IPS-NIHi11 (cell line): ENCODE measurements around the gene CGB7.
A peak's percentile ranks its signal among the peaks of the same experiment; 100 is the strongest.
"Not testable (repeated sequence)": the region's sequence is repeated elsewhere in the genome, so short reads cannot be mapped to it uniquely, and the experiment has no call there.

ENCODE experiments used
- DNase-seq: peaks from one replicate; pipeline ENCODE4 v3.0.0; 2012; ENCODE audit warnings: mixed read lengths, low spot score

The CGB7 gene

GRCh38 chr19:49073514-49074378, 16.2 kb upstream of the CGB7 start:
- peak; percentile 37 for DNase-seq

- DNase-seq: peak; percentile 92
These were observed 14.5 kb upstream of the CGB7 start for GRCh38 chr19:49071860-49072547.

GRCh38 chr19:49070416-49070815, 12.9 kb upstream of the CGB7 start:
- no peak for DNase-seq

GRCh38 chr19:49069026-49069425, 11.5 kb upstream of the CGB7 start:
- no peak for DNase-seq

- no peak for DNase-seq
These were observed 10.0 kb upstream of the CGB7 start for GRCh38 chr19:49067554-49067953.

GRCh38 chr19:49065905-49066512, 8.5 kb upstream of the CGB7 start:
- DNase-seq: no peak

GRCh38 chr19:49064768-49065611, 7.4 kb upstream of the CGB7 start, which contains the start of gene NTF4:
Gene NTF4 (minus strand): TSS chr19:49064818. CDS start chr19:49061997, 2,821 bp downstream.
- peak; percentile 90 for DNase-seq

- DNase-seq: peak; percentile 25
These were observed 6.6 kb upstream of the CGB7 start for GRCh38 chr19:49064029-49064629.

GRCh38 chr19:49061445-49061844, 3.9 kb upstream of the CGB7 start:
- peak; percentile 4 for DNase-seq

GRCh38 chr19:49061000-49061399, 3.5 kb upstream of the CGB7 start:
- no peak for DNase-seq

GRCh38 chr19:49059053-49059452, 1.5 kb upstream of the CGB7 start:
- DNase-seq: peak; percentile 1

- DNase-seq: peak; percentile 56
These were observed 1.0 kb upstream of the CGB7 start for GRCh38 chr19:49058562-49058961.

- peak; percentile 2 for DNase-seq
These were observed 500 bp downstream of the CGB7 start for GRCh38 chr19:49056902-49057596.

GRCh38 chr19:49056101-49056901, 1.2 kb downstream of the CGB7 start:
- peak; percentile 91 for DNase-seq

GRCh38 chr19:49050376-49051033, 7.0 kb downstream of the CGB7 start:
- DNase-seq: not testable (repeated sequence)

GRCh38 chr19:49049834-49050233, 7.7 kb downstream of the CGB7 start:
- DNase-seq: not testable (repeated sequence)

- DNase-seq: not testable (repeated sequence)
These were observed 8.5 kb downstream of the CGB7 start, which contains the start of gene CGB8 for GRCh38 chr19:49049011-49049410. Gene CGB8 (minus strand): TSS chr19:49049111. CDS start chr19:49048739, 372 bp downstream.

- DNase-seq: not testable (repeated sequence)
These were observed 14.0 kb downstream of the CGB7 start, which contains the start of gene CGB5 for GRCh38 chr19:49043548-49043947. Gene CGB5 (plus strand): TSS chr19:49043848. CDS start chr19:49044210, 362 bp downstream.

GRCh38 chr19:49042666-49043065, 14.9 kb downstream of the CGB7 start:
- not testable (repeated sequence) for DNase-seq
